Measurements from ENCODE around the gene BRICD5. TPM values are rescaled to one million over a fixed set of nuclear protein-coding genes. Genes with fewer than 3 reads are reported as not detected.
A peak's percentile ranks its signal among the peaks of the same experiment; 100 is the strongest.

Gene BRICD5
- total RNA-seq, 1 experiment from 2014 or later, result 4.8 TPM

DNA sequence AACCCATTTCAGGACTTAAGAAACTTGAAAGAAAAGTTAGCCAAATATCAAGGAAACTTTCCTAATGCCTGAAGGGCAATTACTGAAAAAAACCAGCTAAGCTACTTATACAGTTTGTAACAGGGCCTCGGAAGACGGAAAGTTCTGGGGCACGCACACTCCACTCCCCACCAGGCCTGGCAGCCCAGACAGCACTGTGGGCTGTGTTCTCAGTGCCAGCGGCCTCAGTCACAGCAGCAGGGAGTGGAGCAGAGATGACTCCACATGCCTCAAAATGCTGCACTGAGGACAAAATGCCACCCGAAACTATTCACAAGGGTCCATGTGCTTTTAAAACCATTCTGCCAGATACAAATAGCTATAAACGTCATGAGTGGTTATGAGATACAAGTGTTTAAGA is 47.1 kb upstream of the BRICD5 start:
- H3K36me3 ChIP-seq (ENCODE audit: low read depth, low read length), result peaks cover 52% of the 10 kb centered on the region
- no peaks in the 10 kb centered on the region for H3K9me2 ChIP-seq (replicated peaks; ENCODE audit: low read length)
- H3F3A ChIP-seq (ENCODE audit: low read length, unreplicated experiment), result no peaks in the 10 kb centered on the region
- no peak overlapping the region for H3K9ac ChIP-seq (ENCODE audit: low read length)
- H3K9me3 ChIP-seq (ENCODE audit: low read length), result no peaks in the 10 kb centered on the region
- intact Hi-C loops (cut with micrococcal nuclease), result no loop called here
- DNase-seq (no peak), ATAC-seq (no peak)
- no peaks in the 10 kb centered on the region for H3K27me3 ChIP-seq (ENCODE audit: low read length)
- H3K4me3 ChIP-seq (ENCODE audit: low read length), result no peak overlapping the region
- peaks cover 20% of the 10 kb centered on the region for H3K79me2 ChIP-seq (ENCODE audit: low read length)
- no peak overlapping the region for H2AFZ ChIP-seq (ENCODE audit: low read length)
- H3K27ac ChIP-seq (ENCODE audit: low read length), result no peak overlapping the region
- no peak overlapping the region for H3K4me2 ChIP-seq (ENCODE audit: low read length)
- no TSS peak for BruUV-seq (replicated peaks)
- no peak for TF ChIP-seq EZH2phosphoT487 (IDR thresholded peaks at IDR 0.05; ENCODE audit: borderline replicate concordance, low read length)
- TF ChIP-seq EZH2 (IDR thresholded peaks at IDR 0.05; ENCODE audit: low read length, unreplicated experiment), result no peak
- TF ChIP-seq, protein P1, sequence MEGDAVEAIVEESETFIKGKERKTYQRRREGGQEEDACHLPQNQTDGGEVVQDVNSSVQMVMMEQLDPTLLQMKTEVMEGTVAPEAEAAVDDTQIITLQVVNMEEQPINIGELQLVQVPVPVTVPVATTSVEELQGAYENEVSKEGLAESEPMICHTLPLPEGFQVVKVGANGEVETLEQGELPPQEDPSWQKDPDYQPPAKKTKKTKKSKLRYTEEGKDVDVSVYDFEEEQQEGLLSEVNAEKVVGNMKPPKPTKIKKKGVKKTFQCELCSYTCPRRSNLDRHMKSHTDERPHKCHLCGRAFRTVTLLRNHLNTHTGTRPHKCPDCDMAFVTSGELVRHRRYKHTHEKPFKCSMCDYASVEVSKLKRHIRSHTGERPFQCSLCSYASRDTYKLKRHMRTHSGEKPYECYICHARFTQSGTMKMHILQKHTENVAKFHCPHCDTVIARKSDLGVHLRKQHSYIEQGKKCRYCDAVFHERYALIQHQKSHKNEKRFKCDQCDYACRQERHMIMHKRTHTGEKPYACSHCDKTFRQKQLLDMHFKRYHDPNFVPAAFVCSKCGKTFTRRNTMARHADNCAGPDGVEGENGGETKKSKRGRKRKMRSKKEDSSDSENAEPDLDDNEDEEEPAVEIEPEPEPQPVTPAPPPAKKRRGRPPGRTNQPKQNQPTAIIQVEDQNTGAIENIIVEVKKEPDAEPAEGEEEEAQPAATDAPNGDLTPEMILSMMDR (conservative IDR thresholded peaks at IDR 0.05; ENCODE audit: low read depth, low read length), result no peak
- ChIA-PET CTCF (no interaction called here), POLR2A (ENCODE audit: unreplicated experiment) (no interaction called here)
- H3K4me1 ChIP-seq (ENCODE audit: insufficient read depth, low read length), result no peaks in the 10 kb centered on the region
- H4K20me1 ChIP-seq (ENCODE audit: low read length), result 0 out of 2 replicates have a peak, but pooled peaks cover 11% of the 10 kb centered on the region

DNA sequence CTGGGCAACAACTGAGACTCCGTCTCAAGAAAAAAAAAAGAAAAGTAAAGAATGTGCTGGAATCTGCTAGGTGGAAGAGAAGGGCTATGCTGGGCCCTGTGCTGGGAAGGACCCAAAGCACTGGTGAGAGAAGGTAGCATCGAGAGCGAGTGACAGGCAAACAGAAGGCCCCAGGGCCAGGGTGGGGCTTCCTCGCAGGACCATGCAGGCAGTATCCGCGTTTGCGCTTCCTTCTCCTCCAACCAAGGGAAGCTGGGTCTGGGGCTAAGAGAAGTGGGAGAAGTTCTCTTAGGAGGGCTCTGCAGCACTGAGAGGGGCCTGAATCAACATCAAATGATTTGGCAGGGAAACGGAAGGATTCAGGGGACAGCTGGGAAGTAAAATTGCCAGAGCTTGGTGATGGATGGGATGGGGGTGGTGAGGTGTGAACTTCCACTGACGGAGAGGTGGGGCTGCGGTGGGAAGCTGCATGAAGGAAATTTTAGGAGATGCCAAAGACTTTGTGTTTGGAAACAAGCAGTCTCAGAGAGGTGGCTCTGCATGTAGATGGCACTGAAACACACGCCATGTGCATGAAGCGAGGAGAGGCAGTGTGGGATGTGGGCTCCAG is 46.0 kb upstream of the BRICD5 start:
- ATAC-seq (no peak), DNase-seq (no peak)
- H3F3A ChIP-seq (ENCODE audit: low read length, unreplicated experiment), result peaks cover 4% of the 10 kb centered on the region
- no peak overlapping the region for H3K4me3 ChIP-seq (ENCODE audit: low read length)
- H3K79me2 ChIP-seq (ENCODE audit: low read length), result peaks cover 11% of the 10 kb centered on the region; the same call in 1 of the 2 replicates
- TF ChIP-seq EZH2 (IDR thresholded peaks at IDR 0.05; ENCODE audit: low read length, unreplicated experiment) (no peak), EZH2phosphoT487 (IDR thresholded peaks at IDR 0.05; ENCODE audit: borderline replicate concordance, low read length) (no peak)
- TF ChIP-seq, protein P1 (conservative IDR thresholded peaks at IDR 0.05; ENCODE audit: low read depth, low read length), result no peak
- POLR2A ChIA-PET (ENCODE audit: unreplicated experiment), result no interaction called here
- H3K4me1 ChIP-seq (ENCODE audit: insufficient read depth, low read length), result peaks cover 8% of the 10 kb centered on the region
- H4K20me1 ChIP-seq (ENCODE audit: low read length), result 0 out of 2 replicates have a peak, but pooled peaks cover 8% of the 10 kb centered on the region
- H3K27me3 ChIP-seq (ENCODE audit: low read length), result no peaks in the 10 kb centered on the region
- no peak overlapping the region for H2AFZ ChIP-seq (ENCODE audit: low read length)
- H3K9me2 ChIP-seq (replicated peaks; ENCODE audit: low read length), result no peaks in the 10 kb centered on the region
- H3K27ac ChIP-seq (ENCODE audit: low read length), result no peak overlapping the region
- CTCF ChIA-PET, result no interaction called here
- H3K9ac ChIP-seq (ENCODE audit: low read length), result no peak overlapping the region
- H3K36me3 ChIP-seq (ENCODE audit: low read depth, low read length), result peaks cover 41% of the 10 kb centered on the region
- no peaks in the 10 kb centered on the region for H3K9me3 ChIP-seq (ENCODE audit: low read length)
- no peak overlapping the region for H3K4me2 ChIP-seq (ENCODE audit: low read length)
- no TSS peak for BruUV-seq (replicated peaks)
- intact Hi-C loops (cut with micrococcal nuclease), result no loop called here

DNA sequence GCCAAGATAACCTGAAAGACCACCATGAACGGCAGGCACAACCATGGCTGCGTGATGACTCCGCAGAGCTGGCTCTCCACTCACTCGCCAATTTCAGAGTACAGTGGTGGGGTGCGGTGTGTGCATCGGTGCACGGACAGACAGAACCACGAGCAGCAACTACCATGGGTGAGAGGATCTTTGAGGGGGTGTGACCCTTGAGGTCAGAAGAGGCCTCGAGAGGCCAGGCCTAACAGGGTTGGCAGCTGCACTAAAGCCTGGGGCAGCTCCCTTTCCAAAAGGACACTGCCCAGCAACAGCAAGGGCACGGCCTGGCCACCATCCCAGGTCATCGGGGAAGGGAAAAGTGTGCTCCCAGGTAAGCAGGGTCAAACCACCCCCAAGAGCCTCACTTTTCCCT is 42.6 kb upstream of the BRICD5 start:
- TF ChIP-seq EZH2 (IDR thresholded peaks at IDR 0.05; ENCODE audit: low read length, unreplicated experiment) (no peak), EZH2phosphoT487 (IDR thresholded peaks at IDR 0.05; ENCODE audit: borderline replicate concordance, low read length) (no peak)
- TF ChIP-seq, protein P1 (conservative IDR thresholded peaks at IDR 0.05; ENCODE audit: low read depth, low read length), result no peak
- Histone ChIP-seq H3K27me3 (ENCODE audit: low read length) (no peaks in the 10 kb centered on the region), H3K4me2 (ENCODE audit: low read length) (no peak overlapping the region), H3K9me2 (replicated peaks; ENCODE audit: low read length) (no peaks in the 10 kb centered on the region), H3K36me3 (ENCODE audit: low read depth, low read length) (peaks cover 23% of the 10 kb centered on the region), H3K9ac (ENCODE audit: low read length) (no peak overlapping the region), H3K4me3 (ENCODE audit: low read length) (no peak overlapping the region), H3K9me3 (ENCODE audit: low read length) (no peaks in the 10 kb centered on the region), H3K27ac (ENCODE audit: low read length) (no peak overlapping the region), H3F3A (ENCODE audit: low read length, unreplicated experiment) (peaks cover 4% of the 10 kb centered on the region), H2AFZ (ENCODE audit: low read length) (no peak overlapping the region), H4K20me1 (ENCODE audit: low read length) (0 out of 2 replicates have a peak, but pooled peaks cover 8% of the 10 kb centered on the region), H3K79me2 (ENCODE audit: low read length) (peaks cover 25% of the 10 kb centered on the region), H3K4me1 (ENCODE audit: insufficient read depth, low read length) (peaks cover 9% of the 10 kb centered on the region)
- intact Hi-C loops (cut with micrococcal nuclease), result no loop called here
- ChIA-PET POLR2A (ENCODE audit: unreplicated experiment) (no interaction called here), CTCF (no interaction called here)
- ATAC-seq (no peak), DNase-seq (no peak)
- TSS peak; percentile 21 for BruUV-seq (replicated peaks)
